Calu3 (cell line): ENCODE measurements around the gene UNC45B. TPM values are rescaled to one million over a fixed set of nuclear protein-coding genes. Genes with fewer than 3 reads are reported as not detected.

ENCODE experiments used
- BruUV-seq: library from RNA; stranded (reverse); fragments of 400-500 nt; replicated peaks from 2 replicates; lab custom pipeline; 2021; lab: Mats Ljungman, UMichigan
- CTCF ChIA-PET: fragments of 300-600 bp; sonication (Branson Sonifier 250); formaldehyde crosslinking; loops from one replicate; lab custom pipeline; 2022; ENCODE audit warnings: antibody characterized with exemption; lab: Charles Lee
- DNase-seq: peaks from one replicate; pipeline ENCODE4 v3.0.0; 2022
- H3K27ac Mint-ChIP-seq: one replicate; pipeline ENCODE4 v1.8.0; 2022; ENCODE audit warnings: mixed read lengths; ENCODE audit not compliant: unreplicated experiment
- H3K27me3 Mint-ChIP-seq: one replicate; pipeline ENCODE4 v1.8.0; 2022; ENCODE audit warnings: mixed read lengths; ENCODE audit not compliant: unreplicated experiment
- H3K36me3 Mint-ChIP-seq: one replicate; pipeline ENCODE4 v1.8.0; 2022; ENCODE audit warnings: mild to moderate bottlenecking, moderate library complexity, mixed read lengths; ENCODE audit not compliant: insufficient read depth, unreplicated experiment
- H3K4me1 Mint-ChIP-seq: one replicate; pipeline ENCODE4 v1.8.0; 2022; ENCODE audit warnings: mild to moderate bottlenecking, low read depth, mixed read lengths; ENCODE audit not compliant: unreplicated experiment
- H3K4me3 Mint-ChIP-seq: one replicate; pipeline ENCODE4 v1.8.0; 2022; ENCODE audit warnings: mild to moderate bottlenecking, low read depth, moderate library complexity, mixed read lengths; ENCODE audit not compliant: unreplicated experiment
- H3K9me3 Mint-ChIP-seq: one replicate; pipeline ENCODE4 v1.8.0; 2022; ENCODE audit warnings: low read depth, mixed read lengths; ENCODE audit not compliant: unreplicated experiment
- intact Hi-C: fragments of 100-400 bp; cut with micrococcal nuclease; formaldehyde crosslinking; loops from one replicate; pipeline ENCODE4 v1.10.0; 2022; ENCODE audit not compliant: unreplicated experiment
- total RNA-seq: library from RNA; stranded (reverse); gene quantifications from 2 replicates; pipeline ENCODE4 v1.2.3, GENCODE V29; 2022
- TF ChIP-seq, protein P1 (sequence below): fragments of 200-600 bp; IDR thresholded peaks from one replicate; pipeline ENCODE4 v1.8.0; 2022; ENCODE audit warnings: antibody characterized with exemption; ENCODE audit not compliant: unreplicated experiment

Gene UNC45B
- total RNA-seq, 1 experiment from 2014 or later = not detected

DNA sequence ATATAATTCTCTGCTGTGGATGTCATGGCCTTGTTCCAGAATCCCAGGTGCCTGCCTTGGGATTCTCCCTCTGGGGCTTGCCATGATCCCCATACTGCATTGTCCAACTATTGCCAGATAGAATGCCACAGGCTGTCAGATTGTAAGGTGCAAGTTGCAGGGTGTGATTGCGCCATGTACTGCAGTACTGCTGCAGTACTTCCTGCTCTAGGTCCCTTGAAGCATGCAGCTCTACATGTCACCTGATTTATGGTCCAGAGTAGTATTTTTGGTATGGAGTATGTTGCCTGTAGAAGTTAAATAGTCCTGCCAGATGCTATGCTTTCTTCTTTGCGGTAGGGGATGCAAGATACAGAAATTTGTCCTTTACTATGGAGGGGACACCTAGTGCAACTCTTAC, 88.3 kb downstream of the UNC45B start:
- no peak overlapping the region for H3K4me3 Mint-ChIP-seq
- CTCF ChIA-PET = no interaction called here
- intact Hi-C loops = no loop called here
- no peak overlapping the region for H3K27ac Mint-ChIP-seq
- BruUV-seq = no TSS peak
- H3K27me3 Mint-ChIP-seq = no peaks in the 10 kb centered on the region
- no peaks in the 10 kb centered on the region for H3K4me1 Mint-ChIP-seq
- no peak for DNase-seq
- peaks cover 2% of the 10 kb centered on the region for H3K9me3 Mint-ChIP-seq
- H3K36me3 Mint-ChIP-seq = peaks cover 6% of the 10 kb centered on the region
- TF ChIP-seq, protein P1, sequence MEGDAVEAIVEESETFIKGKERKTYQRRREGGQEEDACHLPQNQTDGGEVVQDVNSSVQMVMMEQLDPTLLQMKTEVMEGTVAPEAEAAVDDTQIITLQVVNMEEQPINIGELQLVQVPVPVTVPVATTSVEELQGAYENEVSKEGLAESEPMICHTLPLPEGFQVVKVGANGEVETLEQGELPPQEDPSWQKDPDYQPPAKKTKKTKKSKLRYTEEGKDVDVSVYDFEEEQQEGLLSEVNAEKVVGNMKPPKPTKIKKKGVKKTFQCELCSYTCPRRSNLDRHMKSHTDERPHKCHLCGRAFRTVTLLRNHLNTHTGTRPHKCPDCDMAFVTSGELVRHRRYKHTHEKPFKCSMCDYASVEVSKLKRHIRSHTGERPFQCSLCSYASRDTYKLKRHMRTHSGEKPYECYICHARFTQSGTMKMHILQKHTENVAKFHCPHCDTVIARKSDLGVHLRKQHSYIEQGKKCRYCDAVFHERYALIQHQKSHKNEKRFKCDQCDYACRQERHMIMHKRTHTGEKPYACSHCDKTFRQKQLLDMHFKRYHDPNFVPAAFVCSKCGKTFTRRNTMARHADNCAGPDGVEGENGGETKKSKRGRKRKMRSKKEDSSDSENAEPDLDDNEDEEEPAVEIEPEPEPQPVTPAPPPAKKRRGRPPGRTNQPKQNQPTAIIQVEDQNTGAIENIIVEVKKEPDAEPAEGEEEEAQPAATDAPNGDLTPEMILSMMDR = no peak

DNA sequence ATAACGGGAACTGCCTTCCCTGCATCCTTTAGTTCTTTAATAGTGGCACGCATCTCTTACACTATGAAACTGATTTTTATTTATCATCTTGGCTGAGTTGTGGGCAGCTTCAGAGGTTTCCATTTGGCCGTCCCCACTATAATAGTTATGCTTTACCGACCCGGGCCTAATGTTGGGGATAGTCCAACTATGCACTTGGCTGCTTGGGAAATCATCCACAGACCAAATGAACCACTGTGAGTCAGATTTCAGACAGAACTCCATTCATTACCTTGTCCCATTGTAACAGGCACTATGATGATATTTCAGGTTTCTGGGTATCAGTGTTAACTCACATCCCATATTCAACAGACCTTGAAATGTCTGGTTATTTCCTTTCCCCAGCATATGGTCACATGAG, 89.2 kb downstream of the UNC45B start:
- Mint-ChIP-seq H3K36me3 (peaks cover 13% of the 10 kb centered on the region), H3K27me3 (no peaks in the 10 kb centered on the region), H3K27ac (no peak overlapping the region), H3K9me3 (peaks cover 2% of the 10 kb centered on the region), H3K4me1 (no peaks in the 10 kb centered on the region), H3K4me3 (no peak overlapping the region)
- TF ChIP-seq, protein P1 = no peak
- no peak for DNase-seq
- no TSS peak for BruUV-seq
- intact Hi-C loops = no loop called here
- CTCF ChIA-PET = no interaction called here

DNA sequence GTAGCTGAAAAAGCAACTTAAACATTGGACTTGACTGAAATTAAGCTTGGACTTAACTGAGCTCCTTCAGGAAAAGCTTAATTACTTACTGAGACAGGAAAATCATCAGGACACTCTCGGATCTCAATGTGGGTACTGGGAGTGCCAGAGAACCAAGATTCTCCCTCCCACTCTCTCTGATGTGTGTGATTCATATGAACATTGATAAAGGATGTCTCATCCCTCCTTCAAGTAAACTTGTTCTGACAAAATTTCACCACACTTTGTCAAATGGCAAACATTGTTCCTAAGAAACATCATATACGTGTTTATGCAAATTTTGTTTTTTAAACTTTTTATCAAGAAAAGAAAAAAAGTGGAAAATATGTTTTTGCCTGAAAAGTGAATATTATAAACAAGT, 91.2 kb downstream of the UNC45B start:
- no peaks in the 10 kb centered on the region for H3K4me1 Mint-ChIP-seq
- H3K27me3 Mint-ChIP-seq = no peaks in the 10 kb centered on the region
- CTCF ChIA-PET = no interaction called here
- no peak for DNase-seq
- TF ChIP-seq, protein P1 = no peak
- no TSS peak for BruUV-seq
- intact Hi-C loops = no loop called here
- peaks cover 33% of the 10 kb centered on the region for H3K36me3 Mint-ChIP-seq
- H3K4me3 Mint-ChIP-seq = no peak overlapping the region
- H3K9me3 Mint-ChIP-seq = peaks cover 2% of the 10 kb centered on the region
- H3K27ac Mint-ChIP-seq = no peak overlapping the region

Other genes with a start within 250 kb of the UNC45B start
- 0.52 and 2.2 TPM in 2 replicates for gene CCT6B, start 186.4 kb upstream of the UNC45B start, total RNA-seq
- gene ZNF830, start 186.3 kb upstream of the UNC45B start, total RNA-seq = 14.6 and 18.9 TPM in 2 replicates
- 25.8 and 30.0 TPM in 2 replicates for gene LIG3, start 167.3 kb upstream of the UNC45B start, total RNA-seq
- 29.2 and 35.8 TPM in 2 replicates for gene RFFL, start 84.1 kb upstream of the UNC45B start, total RNA-seq
- gene RAD51D, start 28.0 kb upstream of the UNC45B start, total RNA-seq = 16.8 and 17.1 TPM in 2 replicates
- not detected in 2 replicates for gene FNDC8, start 26.2 kb upstream of the UNC45B start, total RNA-seq
- gene NLE1, start 5.5 kb upstream of the UNC45B start, total RNA-seq = 30.0 and 33.1 TPM in 2 replicates
- not detected in 2 replicates for gene SLC35G3, start 46.6 kb downstream of the UNC45B start, total RNA-seq
- gene SLFN5, start 95.3 kb downstream of the UNC45B start, total RNA-seq = 104 and 141 TPM in 2 replicates
- gene SLFN11, start 225.8 kb downstream of the UNC45B start, total RNA-seq = 35.3 and 38.2 TPM in 2 replicates